RCC 7860 (cell line): ENCODE data around the gene SYT1.

ENCODE experiments used
- DNase-seq: peaks from one replicate; pipeline ENCODE4 v3.0.0-alpha.2; 2015; ENCODE audit warnings: low spot score
- FAIRE-seq: peaks from 2 replicates; lab custom pipeline; 2012; peaks lifted over from hg19 to GRCh38; lab: Jason Lieb, UNC

SYT1 gene

GRCh38 chr12:79326222-79326621, 461.6 kb downstream of the SYT1 start:
- FAIRE-seq (no peak), DNase-seq (no peak)

- no peak for DNase-seq
- FAIRE-seq, result no peak
Measured at GRCh38 chr12:79326663-79327062, 462.1 kb downstream of the SYT1 start.

GRCh38 chr12:79327465-79327864, 462.9 kb downstream of the SYT1 start:
- DNase-seq, result no peak
- no peak for FAIRE-seq

- FAIRE-seq, result no peak
- DNase-seq, result no peak
Measured at GRCh38 chr12:79329933-79330332, 465.4 kb downstream of the SYT1 start.

GRCh38 chr12:79331870-79332269, 467.3 kb downstream of the SYT1 start:
- no peak for FAIRE-seq

GRCh38 chr12:79333144-79333543, 468.6 kb downstream of the SYT1 start:
- no peak for FAIRE-seq
- DNase-seq, result no peak

More at GRCh38 chr12:79331870-79332269, 467.3 kb downstream of the SYT1 start:
- no peak for DNase-seq

- no peak for FAIRE-seq
- no peak for DNase-seq
Measured at GRCh38 chr12:79337662-79338290, 473.2 kb downstream of the SYT1 start.

GRCh38 chr12:79344855-79345847, 480.6 kb downstream of the SYT1 start:
- peak; percentile 44 for DNase-seq
- peak; percentile 12 for FAIRE-seq

GRCh38 chr12:79347866-79348265, 483.3 kb downstream of the SYT1 start:
- no peak for FAIRE-seq
- no peak for DNase-seq

GRCh38 chr12:79351251-79351650, 486.7 kb downstream of the SYT1 start:
- DNase-seq (no peak), FAIRE-seq (no peak)

- DNase-seq, result no peak
- FAIRE-seq, result no peak
Measured at GRCh38 chr12:79356216-79356615, 491.6 kb downstream of the SYT1 start.

GRCh38 chr12:79357048-79357447, 492.5 kb downstream of the SYT1 start:
- no peak for FAIRE-seq
- no peak for DNase-seq

- FAIRE-seq (no peak), DNase-seq (no peak)
Measured at GRCh38 chr12:79358716-79359300, 494.2 kb downstream of the SYT1 start.

GRCh38 chr12:79360286-79360685, 495.7 kb downstream of the SYT1 start:
- FAIRE-seq (no peak), DNase-seq (no peak)

- DNase-seq (no peak), FAIRE-seq (no peak)
Measured at GRCh38 chr12:79360936-79361335, 496.4 kb downstream of the SYT1 start.

GRCh38 chr12:79364197-79364596, 499.6 kb downstream of the SYT1 start:
- FAIRE-seq, result no peak

GRCh38 chr12:79366374-79366773, 501.8 kb downstream of the SYT1 start:
- FAIRE-seq, result no peak
- DNase-seq, result no peak

More at GRCh38 chr12:79364197-79364596, 499.6 kb downstream of the SYT1 start:
- DNase-seq, result no peak

- FAIRE-seq, result no peak
- no peak for DNase-seq
Measured at GRCh38 chr12:79367032-79367589, 502.5 kb downstream of the SYT1 start.

GRCh38 chr12:79370021-79370420, 505.4 kb downstream of the SYT1 start:
- FAIRE-seq (no peak), DNase-seq (no peak)

GRCh38 chr12:79371226-79371625, 506.7 kb downstream of the SYT1 start:
- no peak for FAIRE-seq
- DNase-seq, result no peak

GRCh38 chr12:79373896-79374499, 509.4 kb downstream of the SYT1 start:
- no peak for FAIRE-seq

More at GRCh38 chr12:79373896-79374499, 509.4 kb downstream of the SYT1 start:
- DNase-seq, result no peak
